OCI-LY7 (cell line): ENCODE results near the gene TSPAN12. TPM values are rescaled to one million over a fixed set of nuclear protein-coding genes. Genes with fewer than 3 reads are reported as not detected.

ENCODE experiments used
- BruUV-seq: library from RNA; stranded (reverse); fragments of 400-500 nt; replicated peaks from 2 replicates; lab custom pipeline; 2021; lab: Mats Ljungman, UMichigan
- CTCF ChIA-PET: fragments of 300-600 bp; sonication (Branson Sonifier 250); formaldehyde crosslinking; loops from one replicate; lab custom pipeline; 2022; ENCODE audit warnings: antibody characterized with exemption; ENCODE audit not compliant: unreplicated experiment; lab: Charles Lee
- POLR2A ChIA-PET: fragments of 300-600 bp; sonication (Branson Sonifier 250); formaldehyde crosslinking; loops from one replicate; lab custom pipeline; 2022; ENCODE audit warnings: antibody characterized with exemption; lab: Charles Lee
- DNase-seq: peaks from one replicate; pipeline ENCODE4 v3.0.0-alpha.2; 2015; ENCODE audit warnings: low spot score
- H2AFZ ChIP-seq: fragments of 200-600 bp; sonication (generic), shearing (Covaris generic); 2 replicates; pipeline ENCODE4 v1.6.1; 2014; ENCODE audit warnings: mild to moderate bottlenecking, antibody characterized with exemption, low read length, moderate library complexity
- H3K27ac ChIP-seq: fragments of 200-600 bp; sonication (generic); 2 replicates; pipeline ENCODE4 v1.5.1; 2014; ENCODE audit warnings: mixed run types, low read depth, mild to moderate bottlenecking, moderate library complexity, low read length, inconsistent platforms; ENCODE audit not compliant: poor library complexity, severe bottlenecking
- H3K36me3 ChIP-seq: fragments of 200-600 bp; sonication (generic); 2 replicates; pipeline ENCODE4 v1.6.1; 2014; ENCODE audit warnings: mild to moderate bottlenecking, antibody characterized with exemption, low read length, moderate library complexity, mixed read lengths; ENCODE audit not compliant: insufficient read depth
- H3K4me1 ChIP-seq: fragments of 200-600 bp; sonication (generic); 2 replicates; pipeline ENCODE4 v1.5.1; 2014; ENCODE audit warnings: mild to moderate bottlenecking, low read length; ENCODE audit not compliant: insufficient read depth, poor library complexity, severe bottlenecking
- H3K4me2 ChIP-seq: fragments of 200-600 bp; sonication (generic); 2 replicates; pipeline ENCODE4 v1.6.1; 2014; ENCODE audit warnings: mild to moderate bottlenecking, low read length
- H3K4me3 ChIP-seq: fragments of 200-600 bp; sonication (generic); 2 replicates; pipeline ENCODE4 v1.5.1; 2014; ENCODE audit warnings: mild to moderate bottlenecking, low read depth, low read length; ENCODE audit not compliant: poor library complexity, severe bottlenecking
- H3K79me2 ChIP-seq: fragments of 200-600 bp; sonication (generic); 2 replicates; pipeline ENCODE4 v1.6.1; 2016; ENCODE audit warnings: low read depth, mild to moderate bottlenecking, low read length, moderate library complexity, mixed read lengths; ENCODE audit not compliant: insufficient read depth
- H3K9me2 ChIP-seq: fragments of 200-600 bp; sonication (generic); 2 replicates; pipeline ENCODE4 v1.6.1; 2016; ENCODE audit warnings: mild to moderate bottlenecking, low read length, mixed read lengths; ENCODE audit not compliant: insufficient read depth
- H3K9me3 ChIP-seq: fragments of 200-600 bp; sonication (generic); 2 replicates; pipeline ENCODE4 v1.6.1; 2014; ENCODE audit warnings: mild to moderate bottlenecking, mixed run types, low read length, mixed read lengths
- H4K20me1 ChIP-seq: fragments of 200-600 bp; sonication (generic); 2 replicates; pipeline ENCODE4 v1.6.1; 2014; ENCODE audit warnings: mild to moderate bottlenecking, antibody characterized with exemption, low read length, moderate library complexity, mixed read lengths; ENCODE audit not compliant: insufficient read depth
- CTCF ChIP-seq: fragments of 200-600 bp; sonication (generic); conservative IDR thresholded peaks from 2 replicates; pipeline ENCODE4 v1.5.1; 2014; ENCODE audit warnings: mild to moderate bottlenecking, antibody characterized with exemption, low read length, moderate library complexity, mixed read lengths
- EZH2phosphoT487 ChIP-seq: fragments of 200-600 bp; sonication (generic); IDR thresholded peaks from 2 replicates; pipeline ENCODE4 v1.6.1; 2018; ENCODE audit warnings: low read depth, borderline replicate concordance, mild to moderate bottlenecking, mixed run types, antibody characterized with exemption, low read length, moderate library complexity, mixed read lengths
- intact Hi-C: fragments of 100-400 bp; cut with micrococcal nuclease; formaldehyde crosslinking; loops from one replicate; pipeline ENCODE4 v1.10.0; 2022; ENCODE audit not compliant: unreplicated experiment
- total RNA-seq, 2 experiments: library from RNA; depleted of rRNA in 1 of 2; stranded (reverse); fragments of >200 nt in 1 of 2; shearing (Covaris generic) in 1 of 2; gene quantifications; 2 replicates each; pipeline ENCODE4 v1.2.3, GENCODE V29; 2014 to 2022

TSPAN12 gene
- total RNA-seq, 2 experiments from 2014 or later: not detected

- Histone ChIP-seq H2AFZ (no peak overlapping the region), H3K9me2 (no peaks in the 10 kb centered on the region), H3K79me2 (no peaks in the 10 kb centered on the region), H3K27ac (no peak overlapping the region), H3K4me3 (no peak overlapping the region), H4K20me1 (no peaks in the 10 kb centered on the region), H3K4me1 (no peaks in the 10 kb centered on the region), H3K4me2 (no peak overlapping the region), H3K36me3 (no peaks in the 10 kb centered on the region), H3K9me3 (no peaks in the 10 kb centered on the region)
- no peak for DNase-seq
- no TSS peak for BruUV-seq
- POLR2A ChIA-PET: interaction anchor here (0.6 kb wide), 1 partner anchor 12 kb away, joined by 3 read pairs; no protein-coding TSS in a partner anchor
- intact Hi-C loops: no loop called here
- CTCF ChIA-PET: no interaction called here
- TF ChIP-seq CTCF (no peak), EZH2phosphoT487 (no peak)
These were observed 40.1 kb downstream of the TSPAN12 start for GRCh38 chr7:120817851-120818250.

- no peaks in the 10 kb centered on the region for H4K20me1 ChIP-seq
- H2AFZ ChIP-seq: no peak overlapping the region
- BruUV-seq: no TSS peak
- no peak overlapping the region for H3K4me2 ChIP-seq
- CTCF ChIA-PET: no interaction called here
- H3K27ac ChIP-seq: no peak overlapping the region
- POLR2A ChIA-PET: no interaction called here
- intact Hi-C loops: no loop called here
- H3K4me1 ChIP-seq: no peaks in the 10 kb centered on the region
- H3K9me3 ChIP-seq: no peaks in the 10 kb centered on the region
- no peak overlapping the region for H3K4me3 ChIP-seq
- no peaks in the 10 kb centered on the region for H3K9me2 ChIP-seq
- TF ChIP-seq EZH2phosphoT487: no peak
- no peak for TF ChIP-seq CTCF
- DNase-seq: no peak
- no peaks in the 10 kb centered on the region for H3K79me2 ChIP-seq
- no peaks in the 10 kb centered on the region for H3K36me3 ChIP-seq
These were observed 43.5 kb downstream of the TSPAN12 start for GRCh38 chr7:120814253-120814939.

- no peak overlapping the region for H3K27ac ChIP-seq
- H2AFZ ChIP-seq: no peak overlapping the region
- H3K36me3 ChIP-seq: no peaks in the 10 kb centered on the region
- H3K4me2 ChIP-seq: no peak overlapping the region
- TF ChIP-seq CTCF (no peak), EZH2phosphoT487 (no peak)
- no peak overlapping the region for H3K4me3 ChIP-seq
- no peaks in the 10 kb centered on the region for H3K4me1 ChIP-seq
- H3K9me2 ChIP-seq: no peaks in the 10 kb centered on the region
- intact Hi-C loops: no loop called here
- no peaks in the 10 kb centered on the region for H3K79me2 ChIP-seq
- ChIA-PET POLR2A (no interaction called here), CTCF (no interaction called here)
- H4K20me1 ChIP-seq: no peaks in the 10 kb centered on the region
- no peak for DNase-seq
- no TSS peak for BruUV-seq
- no peaks in the 10 kb centered on the region for H3K9me3 ChIP-seq
These were observed 44.2 kb downstream of the TSPAN12 start for GRCh38 chr7:120813546-120814252.
